Prostate gland (tissue), 2 donors: ENCODE measurements around the gene ETS2.

Source experiments
- POLR2A ChIP-seq: fragments of 450-650 bp; IDR thresholded peaks from one replicate; pipeline ENCODE4 v1.6.1; 2016; ENCODE audit warnings: antibody characterized with exemption, mild to moderate bottlenecking
- POLR2AphosphoS5 ChIP-seq: sonication (generic); formaldehyde crosslinking; IDR thresholded peaks from one replicate; pipeline ENCODE4 v1.6.1; 2017; ENCODE audit warnings: antibody characterized with exemption
- TF ChIP-seq, protein P1 (sequence below), 4 experiments: fragments of 200-600 bp in 2 of 4; fragments of 450-650 bp in 2 of 4; sonication (generic) in 2 of 4; IDR thresholded peaks; 1 replicate in 3 of 4; 2 replicates in 1 of 4; pipeline ENCODE4 v1.5.1; 2016 to 2019; ENCODE audit warnings: antibody characterized with exemption in 4 of 4, mild to moderate bottlenecking in 2 of 4, moderate library complexity in 2 of 4

DNA sequence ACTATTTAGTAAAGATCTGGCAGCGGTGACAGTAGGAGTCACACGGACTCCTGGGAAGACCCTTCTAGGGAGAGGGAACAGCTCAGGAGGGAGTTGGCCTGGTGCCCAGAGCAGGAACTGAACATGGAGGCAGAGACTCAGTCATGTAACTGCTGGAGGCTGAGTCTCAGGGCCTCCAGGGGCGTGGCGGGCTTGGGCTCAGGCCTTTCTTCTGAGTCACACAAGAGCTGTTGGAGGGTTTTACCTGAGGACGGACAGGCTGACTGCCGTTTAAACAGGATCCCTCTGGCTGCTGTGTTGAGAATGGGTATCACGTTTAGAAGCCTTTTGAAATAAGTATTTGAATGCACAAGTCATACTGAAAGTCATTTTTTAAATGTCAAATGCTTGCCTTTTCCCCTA is 7.2 kb upstream of the ETS2 start:
- TF ChIP-seq, protein P1, sequence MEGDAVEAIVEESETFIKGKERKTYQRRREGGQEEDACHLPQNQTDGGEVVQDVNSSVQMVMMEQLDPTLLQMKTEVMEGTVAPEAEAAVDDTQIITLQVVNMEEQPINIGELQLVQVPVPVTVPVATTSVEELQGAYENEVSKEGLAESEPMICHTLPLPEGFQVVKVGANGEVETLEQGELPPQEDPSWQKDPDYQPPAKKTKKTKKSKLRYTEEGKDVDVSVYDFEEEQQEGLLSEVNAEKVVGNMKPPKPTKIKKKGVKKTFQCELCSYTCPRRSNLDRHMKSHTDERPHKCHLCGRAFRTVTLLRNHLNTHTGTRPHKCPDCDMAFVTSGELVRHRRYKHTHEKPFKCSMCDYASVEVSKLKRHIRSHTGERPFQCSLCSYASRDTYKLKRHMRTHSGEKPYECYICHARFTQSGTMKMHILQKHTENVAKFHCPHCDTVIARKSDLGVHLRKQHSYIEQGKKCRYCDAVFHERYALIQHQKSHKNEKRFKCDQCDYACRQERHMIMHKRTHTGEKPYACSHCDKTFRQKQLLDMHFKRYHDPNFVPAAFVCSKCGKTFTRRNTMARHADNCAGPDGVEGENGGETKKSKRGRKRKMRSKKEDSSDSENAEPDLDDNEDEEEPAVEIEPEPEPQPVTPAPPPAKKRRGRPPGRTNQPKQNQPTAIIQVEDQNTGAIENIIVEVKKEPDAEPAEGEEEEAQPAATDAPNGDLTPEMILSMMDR (IDR thresholded peaks at IDR 0.05) = no peak
- TF ChIP-seq POLR2AphosphoS5 = no peak
- no peak for TF ChIP-seq POLR2A
